Ovary (tissue), 9 donors: Measurements from ENCODE around the gene C4BPB. TPM values are rescaled to one million over a fixed set of nuclear protein-coding genes. Genes with fewer than 3 reads are reported as not detected.

Experiments
- DNase-seq, 5 donors: peaks; one replicate each; pipeline ENCODE4 v3.0.0-alpha.2; 2019 to 2020
- H3K27ac ChIP-seq, 2 donors: fragments of 200-600 bp; one replicate each; pipeline versions ENCODE4 v1.5.1 to v1.8.0; 2019 to 2022
- H3K27me3 ChIP-seq: fragments of 200-600 bp; one replicate; pipeline ENCODE4 v1.8.0; 2022
- H3K36me3 ChIP-seq: fragments of 200-600 bp; sonication (generic); one replicate; pipeline ENCODE4 v1.5.1; 2019
- H3K4me1 ChIP-seq: one replicate; pipeline ENCODE4 v1.8.1; 2013; ENCODE audit warnings: mild to moderate bottlenecking, moderate library complexity; ENCODE audit not compliant: insufficient read depth
- H3K4me3 ChIP-seq: fragments of 200-600 bp; sonication (generic); one replicate; pipeline ENCODE4 v1.5.1; 2017
- H3K9me3 ChIP-seq, 2 donors: fragments of 200-600 bp in 1 of 2; sonication (generic) in 1 of 2; one replicate each; pipeline versions ENCODE4 v1.5.1 to v1.8.1; 2013 to 2019; ENCODE audit warnings: mild to moderate bottlenecking in 1 of 2, moderate library complexity in 1 of 2
- EP300 ChIP-seq: sonication (generic); formaldehyde crosslinking; IDR thresholded peaks from one replicate; pipeline ENCODE4 v1.6.1; 2017; ENCODE audit warnings: antibody characterized with exemption
- POLR2A ChIP-seq: fragments of 450-650 bp; IDR thresholded peaks from one replicate; pipeline ENCODE4 v1.6.1; 2017; ENCODE audit warnings: antibody characterized with exemption, mild to moderate bottlenecking, moderate library complexity
- WGBS, 3 donors: extraction: QIAGEN DNeasy Blood & Tissue Kit in 1 of 3; methylation state at CpG; one replicate each; pipeline versions ENCODE4 v1.1.5 to v1.1.7; 2013 to 2017; 5-methylcytosine and 5-hydroxymethylcytosine counted together
- intact Hi-C, 4 donors: fragments of 100-400 bp; cut with DNase I; formaldehyde crosslinking; loops; one replicate each; pipeline versions ENCODE4 v1.11.0 to v1.15.1; 2022 to 2023
- polyA plus RNA-seq, 2 donors: library from polyadenylated mRNA; stranded (reverse); fragments of 200-250 nt in 1 of 2; fragments of 350-450 nt in 1 of 2; fragmentation: Illumina TruSeq in 1 of 2; extraction: RNeasy Lipid Tissue Mini Kit (QIAGEN cat#74804) in 1 of 2; gene quantifications; one replicate each; pipeline ENCODE4 v1.2.3, GENCODE V29; 2013 to 2014
- total RNA-seq, 7 donors: library from RNA; depleted of rRNA in 2 of 7; stranded (reverse); fragments of >200 nt in 2 of 7; fragmentation: NEBNext Ultra II Directional in 3 of 7; extraction: Animal tissue kit (Norgen Biotek cat#: 25700) in 3 of 7; gene quantifications; one replicate each; pipeline versions ENCODE4 v1.1.0 to v1.2.4, GENCODE V29; 2016 to 2023
- TF ChIP-seq, protein P1 (sequence below), 3 donors: fragments of 450-650 bp in 2 of 3; fragments of 200-600 bp in 1 of 3; IDR thresholded peaks; one replicate each; pipeline versions ENCODE4 v1.5.1 to v1.8.0; 2016 to 2022; ENCODE audit warnings: antibody characterized with exemption in 3 of 3, mild to moderate bottlenecking in 1 of 3
- donor health status: DM: no; HTN: no; CAD: no; lungs with moderate emphysema.
- donor health status: DM: no; HTN: no; CAD: no.
- donor health status: Bipolar disorder and iron deficiency.
- donor health status: DM: yes; HTN: yes; CAD: no.
- donor health status: DM: no; HTN: no; CAD: no.
- donor health status: DM: yes; HTN: yes; CAD: no.

C4BPB gene
- total and polyA plus RNA-seq, 9 donors: 2.5 to 88.5 (median 20.3) TPM

DNA sequence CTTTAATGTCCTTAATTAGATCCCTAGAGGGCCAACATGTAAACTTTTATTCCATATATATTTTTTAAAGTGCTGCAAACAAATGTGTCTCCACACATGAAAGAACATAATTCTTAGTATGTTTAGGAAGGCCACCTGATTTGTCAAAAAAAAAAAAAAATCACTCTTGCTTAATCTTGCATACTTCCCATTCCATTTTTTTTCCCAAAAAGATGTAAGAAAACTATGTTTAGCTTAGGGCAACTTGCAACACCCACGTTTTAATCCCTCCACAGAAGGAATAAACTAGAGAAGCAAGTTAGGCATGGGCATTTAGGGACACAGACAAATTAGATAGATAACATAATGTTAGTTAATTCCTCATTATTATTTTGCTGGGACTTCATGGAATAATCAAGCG lies 43.2 kb upstream of the C4BPB start:
- intact Hi-C loops: loop anchor here in 1 of 4 donors (10.0 kb wide), 1 partner anchor 359 kb away; no protein-coding TSS in a partner anchor
- no peaks in the 10 kb centered on the region for H3K4me1 ChIP-seq
- no peak for DNase-seq
- H3K36me3 ChIP-seq: no peaks in the 10 kb centered on the region
- H3K27ac ChIP-seq: no peak overlapping the region
- WGBS, 3 donors: 57 to 66% (median 61%) methylated on average over 2 of the region's 2 CpGs
- no peaks in the 10 kb centered on the region for H3K27me3 ChIP-seq
- no peak for TF ChIP-seq POLR2A
- TF ChIP-seq EP300: no peak
- TF ChIP-seq, protein P1, sequence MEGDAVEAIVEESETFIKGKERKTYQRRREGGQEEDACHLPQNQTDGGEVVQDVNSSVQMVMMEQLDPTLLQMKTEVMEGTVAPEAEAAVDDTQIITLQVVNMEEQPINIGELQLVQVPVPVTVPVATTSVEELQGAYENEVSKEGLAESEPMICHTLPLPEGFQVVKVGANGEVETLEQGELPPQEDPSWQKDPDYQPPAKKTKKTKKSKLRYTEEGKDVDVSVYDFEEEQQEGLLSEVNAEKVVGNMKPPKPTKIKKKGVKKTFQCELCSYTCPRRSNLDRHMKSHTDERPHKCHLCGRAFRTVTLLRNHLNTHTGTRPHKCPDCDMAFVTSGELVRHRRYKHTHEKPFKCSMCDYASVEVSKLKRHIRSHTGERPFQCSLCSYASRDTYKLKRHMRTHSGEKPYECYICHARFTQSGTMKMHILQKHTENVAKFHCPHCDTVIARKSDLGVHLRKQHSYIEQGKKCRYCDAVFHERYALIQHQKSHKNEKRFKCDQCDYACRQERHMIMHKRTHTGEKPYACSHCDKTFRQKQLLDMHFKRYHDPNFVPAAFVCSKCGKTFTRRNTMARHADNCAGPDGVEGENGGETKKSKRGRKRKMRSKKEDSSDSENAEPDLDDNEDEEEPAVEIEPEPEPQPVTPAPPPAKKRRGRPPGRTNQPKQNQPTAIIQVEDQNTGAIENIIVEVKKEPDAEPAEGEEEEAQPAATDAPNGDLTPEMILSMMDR (IDR thresholded peaks at IDR 0.05): no peak
- H3K9me3 ChIP-seq: no peaks in the 10 kb centered on the region
- H3K4me3 ChIP-seq: no peak overlapping the region

DNA sequence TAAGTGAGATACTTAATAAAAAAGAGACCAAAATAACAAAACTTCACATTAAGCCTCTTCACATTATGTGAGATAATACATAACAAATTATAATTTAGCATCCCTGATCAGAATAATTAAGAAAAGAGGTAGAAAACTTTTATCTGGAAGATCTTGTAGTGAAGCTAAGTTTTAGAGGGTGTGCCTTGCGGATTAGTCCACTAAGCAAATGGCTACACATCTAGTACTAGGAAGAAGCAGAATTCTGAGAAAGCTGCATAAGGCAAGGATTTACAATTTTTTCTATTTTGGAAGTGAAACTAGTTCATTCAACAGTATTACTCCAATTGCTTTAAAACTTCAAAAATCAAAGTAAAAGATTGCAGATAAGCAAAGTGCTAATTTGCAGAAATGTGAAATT lies 41.2 kb upstream of the C4BPB start:
- Histone ChIP-seq H3K27ac (no peak overlapping the region), H3K27me3 (no peaks in the 10 kb centered on the region), H3K9me3 (no peaks in the 10 kb centered on the region), H3K4me1 (peaks cover 7% of the 10 kb centered on the region), H3K4me3 (no peak overlapping the region), H3K36me3 (no peaks in the 10 kb centered on the region)
- WGBS, 3 donors: 90 to 96% (median 94%) methylated on average over 1 of the region's 1 CpG
- DNase-seq: no peak
- intact Hi-C loops: loop anchor here in 1 of 4 donors (10.0 kb wide), 1 partner anchor 357 kb away; no protein-coding TSS in a partner anchor
- no peak for TF ChIP-seq EP300
- TF ChIP-seq, protein P1 (IDR thresholded peaks at IDR 0.05): no peak
- TF ChIP-seq POLR2A: no peak

DNA sequence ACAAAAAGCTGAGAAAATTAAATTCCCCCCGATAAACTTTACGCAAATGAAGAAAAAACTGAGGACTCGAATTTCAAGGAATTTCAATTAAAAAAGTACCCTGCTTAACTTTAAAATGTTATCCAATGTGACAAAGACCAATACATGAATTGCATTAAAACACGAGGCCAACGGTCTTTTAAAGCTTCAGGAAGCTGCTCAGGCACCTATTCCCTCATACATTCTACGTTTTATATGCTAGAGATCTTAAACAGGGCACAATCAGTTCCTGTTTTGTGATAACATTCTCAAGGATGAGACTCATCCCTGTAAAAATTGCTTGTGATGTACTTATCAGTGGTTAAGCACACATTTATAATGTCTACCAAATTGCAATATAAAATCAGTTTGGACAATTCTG lies 40.6 kb upstream of the C4BPB start:
- 68 to 77% (median 75%) methylated on average over 6 of the region's 6 CpGs for WGBS, 3 donors
- TF ChIP-seq POLR2A (no peak), EP300 (no peak)
- TF ChIP-seq, protein P1 (IDR thresholded peaks at IDR 0.05): no peak
- Histone ChIP-seq H3K36me3 (no peaks in the 10 kb centered on the region), H3K4me1 (peaks cover 7% of the 10 kb centered on the region), H3K27ac (no peak overlapping the region), H3K27me3 (no peaks in the 10 kb centered on the region), H3K9me3 (no peaks in the 10 kb centered on the region), H3K4me3 (no peak overlapping the region)
- no peak for DNase-seq
- intact Hi-C loops: loop anchor here in 1 of 4 donors (10.0 kb wide), 1 partner anchor 357 kb away; no protein-coding TSS in a partner anchor

DNA sequence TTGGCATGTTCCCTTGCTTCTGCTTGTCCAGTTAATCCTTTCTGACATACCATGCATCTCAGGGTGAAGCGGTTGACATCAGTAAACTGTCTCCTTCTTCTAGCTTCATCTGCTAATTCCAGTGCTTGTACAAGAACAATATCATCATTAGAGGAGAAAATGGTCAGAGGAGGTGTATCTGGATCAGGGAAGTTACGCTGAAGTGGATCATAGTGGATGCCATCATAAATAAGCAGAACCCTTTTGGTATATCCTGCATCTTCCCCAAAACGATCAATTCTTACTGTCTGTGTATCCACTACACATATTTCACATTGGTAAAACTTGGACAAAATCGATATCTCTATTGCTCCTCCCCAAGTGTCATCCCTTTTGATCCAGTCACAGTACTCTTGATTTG lies 39.6 kb upstream of the C4BPB start:
- no peak for TF ChIP-seq EP300
- TF ChIP-seq POLR2A: no peak
- TF ChIP-seq, protein P1 (IDR thresholded peaks at IDR 0.05): no peak
- WGBS, 3 donors: 79 to 83% (median 83%) methylated on average over 4 of the region's 4 CpGs
- Histone ChIP-seq H3K4me1 (peaks cover 7% of the 10 kb centered on the region), H3K9me3 (no peaks in the 10 kb centered on the region), H3K4me3 (no peak overlapping the region), H3K36me3 (no peaks in the 10 kb centered on the region), H3K27ac (no peak overlapping the region), H3K27me3 (no peaks in the 10 kb centered on the region)
- intact Hi-C loops: loop anchor here in 1 of 4 donors (10.0 kb wide), 1 partner anchor 356 kb away; no protein-coding TSS in a partner anchor
- no peak for DNase-seq
